ENCODE data around the gene ZNF790. TPM values are rescaled to one million over a fixed set of nuclear protein-coding genes. Genes with fewer than 3 reads are reported as not detected.

Gene ZNF790
- total and polyA plus RNA-seq, 2 of the 13 experiments (the other 11 are each of a cell fraction or from before 2014, with no cell fraction given), result 1.3 to 5.3 TPM

GRCh38 chr19:36797786-36798108, 40.4 kb downstream of the ZNF790 start:
- Histone ChIP-seq H4K20me1 (ENCODE audit: insufficient read depth, low read length) (no peaks in the 10 kb centered on the region), H3K27me3 (ENCODE audit: control insufficient read depth in 1 of 2, insufficient read depth in 2 of 2, low read length in 2 of 2) (no peaks in the 10 kb centered on the region), H3K9me3 (ENCODE audit: low read length) (peaks cover 79% of the 10 kb centered on the region), H3K4me1 (ENCODE audit: insufficient read depth, low read length) (no peaks in the 10 kb centered on the region), H3K4me2 (ENCODE audit: low read depth, low read length) (peak overlapping the region; percentile 45), H3K36me3 (replicated peaks in 1 of 2; ENCODE audit: control insufficient read depth in 1 of 2, insufficient read depth in 2 of 2, low read length in 2 of 2) (no peaks in the 10 kb centered on the region), H3K79me2 (ENCODE audit: insufficient read depth, low read length) (no peaks in the 10 kb centered on the region), H3K9ac (ENCODE audit: insufficient read depth, low read depth, low read length) (peak overlapping the region; percentile 15; the same call in 1 of the 2 replicates), H2AFZ (ENCODE audit: low read length) (peak overlapping the region; percentile 15), H3K4me3 (replicated peaks in 1 of 3; ENCODE audit: insufficient read depth in 1 of 3, low read depth in 2 of 3, low read length in 3 of 3) (peak overlapping the region; percentile 40 to 65 (median 64); a peak in 4 of 6 replicates), H3K27ac (ENCODE audit: extremely low read length, insufficient read depth, low read length) (no peak overlapping the region)
- ChIA-PET POLR2A (no interaction called here), CTCF (ENCODE audit: low intra/inter-chr PET ratio, low total read pairs) (no interaction called here)
- intact Hi-C loops (cut with micrococcal nuclease; ENCODE audit: unreplicated experiment), result no loop called here
- in situ Hi-C loops (cut with HindIII; ENCODE audit: extremely low pct_ligation_motif_present, low pct_unique_long_range_greater_than_20kb), result no loop called here
- BruUV-seq (replicated peaks), result TSS peak; percentile 81
- ATAC-seq (no peak), FAIRE-seq (no peak), DNase-seq (ENCODE audit: low spot score) (no peak)
- whole genome bisulfite sequencing (ENCODE audit: low lambda C conversion rate), result 28% methylated on average over 9 of the region's 9 CpGs
- no peak for TF ChIP-seq ZNF616 (CRISPR knock-in tag; IDR thresholded peaks at IDR 0.05; ENCODE audit: low read depth)
- no peak for TF ChIP-seq ZNF33B (CRISPR knock-in tag; IDR thresholded peaks at IDR 0.05)
- TF ChIP-seq ZNF326 (CRISPR knock-in tag; IDR thresholded peaks at IDR 0.05; ENCODE audit: borderline replicate concordance), result no peak
- no peak for TF ChIP-seq ZNF7 (CRISPR knock-in tag; IDR thresholded peaks at IDR 0.05)
- TF ChIP-seq ZNF589 (CRISPR knock-in tag; conservative IDR thresholded peaks at IDR 0.05), result no peak
- TF ChIP-seq ELF1 (CRISPR knock-in tag; IDR thresholded peaks at IDR 0.05), result no peak
- no peak for TF ChIP-seq ZNF275 (CRISPR knock-in tag; IDR thresholded peaks at IDR 0.05; ENCODE audit: borderline replicate concordance)
- no peak for TF ChIP-seq ZNF296 (CRISPR knock-in tag; conservative IDR thresholded peaks at IDR 0.05)
- no peak for TF ChIP-seq TOPORS (CRISPR knock-in tag; IDR thresholded peaks at IDR 0.05)
- no peak for TF ChIP-seq ZNF782 (CRISPR knock-in tag; IDR thresholded peaks at IDR 0.05; ENCODE audit: borderline replicate concordance)
- no peak for TF ChIP-seq ZNF512 (CRISPR knock-in tag; IDR thresholded peaks at IDR 0.05)
- no peak for TF ChIP-seq ZNF550 (CRISPR knock-in tag; IDR thresholded peaks at IDR 0.05; ENCODE audit: borderline replicate concordance)
- TF ChIP-seq SRY (CRISPR knock-in tag; IDR thresholded peaks at IDR 0.05), result no peak
- TF ChIP-seq TERF1 (CRISPR knock-in tag; IDR thresholded peaks at IDR 0.05), result no peak
- TF ChIP-seq ZNF276 (CRISPR knock-in tag; IDR thresholded peaks at IDR 0.05; ENCODE audit: low read depth), result no peak
- TF ChIP-seq ZBTB46 (CRISPR knock-in tag; IDR thresholded peaks at IDR 0.05; ENCODE audit: borderline replicate concordance), result no peak
- TF ChIP-seq ZNF138 (CRISPR knock-in tag; IDR thresholded peaks at IDR 0.05; ENCODE audit: low read depth), result no peak
